NCI-H2196 (cell line): ENCODE results near the gene PDHB.

ENCODE experiments used
- DNase-seq: peaks from one replicate; lab custom pipeline; 2025; ENCODE audit not compliant: unreplicated experiment; lab: John Stamatoyannopoulos, UW

PDHB gene

DNA sequence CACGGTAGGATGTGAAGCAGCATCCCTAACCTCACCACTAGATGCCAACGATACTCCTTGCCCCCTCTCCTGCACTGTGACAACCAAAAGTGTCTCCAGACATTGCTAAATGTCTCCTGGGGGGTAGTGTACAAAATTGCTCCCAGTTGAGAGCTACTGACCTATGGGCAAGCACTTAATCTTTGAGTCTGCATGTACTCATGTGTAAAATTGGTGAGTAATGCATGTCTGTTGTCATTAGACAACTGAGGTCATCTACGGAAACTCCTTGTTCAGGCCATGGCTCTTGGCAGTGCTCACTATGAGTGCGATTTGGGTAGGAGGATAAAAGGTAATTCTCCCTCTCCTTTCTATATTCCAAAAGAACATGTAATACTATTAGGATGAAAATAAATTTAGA lies 29.2 kb downstream of the PDHB start:
- no peak for DNase-seq

DNA sequence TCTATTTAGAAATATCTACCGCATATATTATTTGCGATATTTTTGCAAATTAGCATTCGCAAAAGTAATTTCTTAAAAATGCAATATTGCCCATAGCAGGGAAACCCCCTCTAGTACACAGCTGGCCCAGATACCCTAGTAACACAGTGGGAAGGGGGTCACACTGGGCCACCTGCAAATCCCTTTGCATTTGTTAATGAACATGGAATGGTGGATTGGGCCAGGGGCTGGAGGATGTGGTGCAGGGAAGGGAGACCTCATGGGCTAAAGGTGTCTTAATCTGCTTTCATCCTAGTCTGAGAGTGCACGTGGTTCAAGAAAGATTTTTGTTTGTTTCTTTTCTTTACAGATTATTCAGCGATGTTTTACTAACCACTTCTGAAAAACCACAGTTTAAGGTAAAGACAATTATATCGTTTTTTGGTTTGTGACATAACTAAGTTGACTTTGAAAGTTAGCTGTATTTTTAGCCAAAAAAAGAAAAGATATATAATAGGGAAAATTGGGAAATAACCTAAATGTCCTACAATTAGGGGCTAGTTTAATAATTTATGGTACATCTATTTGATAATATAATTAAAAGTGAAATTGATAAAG lies 30.0 kb downstream of the PDHB start:
- no peak for DNase-seq

DNA sequence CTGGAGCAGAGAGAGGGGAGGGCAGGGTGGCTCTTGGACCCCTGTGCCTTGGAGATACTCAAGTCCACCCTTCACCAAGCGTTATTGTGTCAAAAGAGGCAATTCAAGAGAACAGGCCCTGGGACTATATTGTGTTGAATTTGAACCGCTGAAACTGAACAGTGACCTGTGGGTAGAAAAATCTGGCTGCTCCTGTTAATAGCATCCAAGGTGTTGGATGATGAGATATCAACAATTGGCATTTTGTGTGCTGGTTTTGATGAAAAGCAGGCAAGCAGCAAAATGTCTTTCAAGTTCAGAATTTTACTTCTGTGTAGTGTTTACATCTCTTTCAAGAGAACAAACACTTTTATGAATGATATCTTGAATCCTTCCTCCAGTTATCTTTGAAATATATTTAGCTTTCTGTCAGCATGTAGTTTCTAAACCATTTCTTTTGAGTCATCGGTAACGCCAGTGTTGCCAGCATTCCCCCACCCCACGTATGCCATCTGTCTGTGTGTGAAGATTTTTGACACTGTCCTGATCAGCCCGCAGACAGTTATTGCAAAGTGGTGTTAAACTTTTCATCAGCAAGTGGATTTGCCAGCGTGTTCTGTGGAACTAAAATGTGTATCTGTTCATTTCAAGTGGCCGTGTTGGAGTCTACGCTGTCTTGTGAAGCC lies 34.8 kb downstream of the PDHB start:
- DNase-seq = no peak

DNA sequence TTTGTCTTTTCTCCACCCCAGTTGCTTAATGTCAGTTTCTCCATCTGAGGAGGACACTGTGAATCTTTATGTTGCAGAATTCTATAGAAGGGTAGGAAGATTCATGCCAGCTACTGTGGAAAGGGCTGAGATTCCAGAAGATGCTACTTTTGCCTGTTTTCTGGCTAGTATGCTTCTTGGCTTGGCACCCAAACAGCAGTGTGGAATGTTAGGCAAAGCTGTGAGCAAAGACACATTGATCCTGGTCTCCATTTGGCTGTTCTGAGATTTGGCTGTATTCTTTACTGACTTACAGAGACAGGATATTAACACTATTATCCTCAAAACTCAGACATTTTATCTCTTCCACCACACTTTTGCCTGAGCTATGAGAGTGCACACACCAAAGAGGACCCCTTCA lies 39.3 kb downstream of the PDHB start:
- no peak for DNase-seq

DNA sequence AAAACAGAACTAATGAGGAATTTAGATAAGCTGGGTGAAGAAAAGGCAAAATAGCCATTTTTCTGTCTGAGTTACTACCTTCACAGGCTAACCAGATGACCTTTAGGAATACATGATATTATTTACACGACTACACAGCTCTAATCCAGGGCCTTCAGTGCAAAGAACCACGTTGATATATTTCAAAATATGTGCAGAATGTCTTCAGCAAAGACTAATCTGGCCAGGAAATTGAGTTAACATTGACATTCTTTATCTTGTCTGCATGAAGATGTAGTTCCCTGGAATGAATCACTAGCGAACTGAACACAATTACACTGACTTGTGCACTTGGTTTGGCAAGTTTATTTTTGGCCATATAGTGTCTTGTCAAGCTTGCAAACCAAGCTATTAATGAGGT lies 41.5 kb downstream of the PDHB start:
- no peak for DNase-seq

DNA sequence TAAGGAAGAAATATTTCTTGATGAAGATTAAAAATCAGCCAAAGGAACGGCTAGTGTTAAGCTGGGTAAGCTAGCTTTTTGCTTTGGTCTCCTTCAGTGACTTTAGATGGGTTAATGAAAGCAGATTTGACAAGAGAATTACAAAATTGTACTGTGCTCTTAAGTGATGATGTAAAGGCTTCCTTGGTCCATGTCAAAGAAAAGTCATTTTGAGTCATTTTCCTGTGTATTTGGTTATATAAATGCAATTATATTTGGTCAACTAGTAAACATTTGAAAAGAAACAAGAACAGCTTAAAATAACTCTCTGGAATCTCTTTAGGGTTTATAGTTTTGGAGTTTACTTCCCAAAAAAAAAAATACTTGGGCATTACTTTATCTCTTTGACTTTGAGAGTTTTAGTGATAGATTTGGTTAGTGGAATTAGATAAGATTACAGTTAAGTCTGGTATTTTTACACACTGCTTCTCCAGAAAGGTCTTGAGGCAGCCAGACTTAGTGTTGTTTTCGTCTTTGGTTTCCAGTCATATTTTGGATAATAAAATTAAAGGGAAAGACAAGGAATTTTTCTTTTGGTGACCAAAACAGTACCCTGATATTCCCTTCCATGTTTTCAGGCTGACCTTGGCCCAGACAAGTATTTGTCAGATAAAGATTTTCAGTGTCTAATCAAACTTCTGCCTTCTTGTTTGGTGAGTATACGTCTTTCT lies 42.3 kb downstream of the PDHB start:
- no peak for DNase-seq

DNA sequence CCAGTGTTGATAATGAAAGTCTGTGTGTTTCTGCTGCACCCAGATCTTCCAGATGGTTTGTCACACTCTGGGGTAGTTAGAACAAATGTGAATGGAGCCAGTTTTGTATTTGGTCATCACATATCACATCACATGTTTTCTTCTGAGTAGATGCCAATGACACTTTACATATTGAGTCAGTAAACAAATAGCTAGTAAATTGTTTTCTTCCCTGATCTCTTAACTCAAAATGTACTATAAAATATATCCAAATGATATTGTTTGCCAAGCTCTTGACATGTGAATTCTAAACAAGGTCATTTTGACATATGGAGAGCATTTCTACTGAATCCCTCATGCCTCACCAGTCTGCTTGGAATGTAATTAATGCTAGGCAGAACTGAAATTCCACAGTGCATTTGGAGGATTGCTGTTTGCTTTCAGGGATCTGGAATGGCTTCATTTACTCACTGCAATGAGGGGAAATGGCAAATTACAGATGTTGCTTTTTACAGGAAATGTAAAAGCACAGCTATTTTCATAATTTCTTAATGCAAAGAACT lies 45.0 kb downstream of the PDHB start:
- DNase-seq = peak; percentile 1

DNA sequence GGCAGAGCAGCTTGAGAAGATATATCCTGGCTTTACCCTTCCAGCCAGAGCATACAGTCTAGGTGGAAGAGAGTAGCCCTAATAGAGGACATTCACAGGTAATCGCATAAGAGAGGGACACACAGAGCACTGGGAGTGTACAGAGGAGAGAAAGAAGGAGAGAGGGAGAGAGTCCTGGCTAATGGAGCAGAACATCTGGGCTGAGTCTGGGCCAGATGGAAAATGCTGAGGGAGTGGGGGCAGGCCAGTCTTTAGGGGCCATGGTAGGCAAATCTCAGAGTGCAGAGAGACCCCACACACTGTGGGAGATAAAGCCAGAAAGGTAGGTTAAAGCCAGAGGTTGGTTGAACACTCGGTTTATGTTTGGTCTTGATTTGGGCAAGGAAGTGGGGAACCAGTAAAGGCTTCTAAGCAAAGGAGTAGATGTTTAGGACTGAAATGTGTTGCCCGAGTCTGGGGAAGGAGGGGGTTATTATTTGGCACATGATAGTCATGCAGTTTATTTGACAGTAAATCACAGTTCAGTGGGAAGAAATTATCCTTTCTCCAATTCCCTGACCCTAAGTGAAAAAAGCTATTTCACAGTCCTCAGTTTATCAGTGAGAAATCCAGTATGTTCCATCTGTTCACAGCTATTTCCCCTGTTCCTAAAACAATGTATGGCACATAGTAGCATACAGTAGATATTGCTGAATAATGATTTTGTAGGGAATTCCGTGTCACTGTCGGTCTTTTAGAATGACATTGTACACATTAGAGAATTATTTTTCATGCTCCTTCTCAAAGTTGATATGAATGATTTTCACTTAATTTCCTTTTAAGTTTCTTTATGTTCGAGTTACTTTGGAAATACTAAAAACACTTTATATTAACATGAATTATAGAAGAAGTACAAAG lies 45.7 kb downstream of the PDHB start:
- no peak for DNase-seq

DNA sequence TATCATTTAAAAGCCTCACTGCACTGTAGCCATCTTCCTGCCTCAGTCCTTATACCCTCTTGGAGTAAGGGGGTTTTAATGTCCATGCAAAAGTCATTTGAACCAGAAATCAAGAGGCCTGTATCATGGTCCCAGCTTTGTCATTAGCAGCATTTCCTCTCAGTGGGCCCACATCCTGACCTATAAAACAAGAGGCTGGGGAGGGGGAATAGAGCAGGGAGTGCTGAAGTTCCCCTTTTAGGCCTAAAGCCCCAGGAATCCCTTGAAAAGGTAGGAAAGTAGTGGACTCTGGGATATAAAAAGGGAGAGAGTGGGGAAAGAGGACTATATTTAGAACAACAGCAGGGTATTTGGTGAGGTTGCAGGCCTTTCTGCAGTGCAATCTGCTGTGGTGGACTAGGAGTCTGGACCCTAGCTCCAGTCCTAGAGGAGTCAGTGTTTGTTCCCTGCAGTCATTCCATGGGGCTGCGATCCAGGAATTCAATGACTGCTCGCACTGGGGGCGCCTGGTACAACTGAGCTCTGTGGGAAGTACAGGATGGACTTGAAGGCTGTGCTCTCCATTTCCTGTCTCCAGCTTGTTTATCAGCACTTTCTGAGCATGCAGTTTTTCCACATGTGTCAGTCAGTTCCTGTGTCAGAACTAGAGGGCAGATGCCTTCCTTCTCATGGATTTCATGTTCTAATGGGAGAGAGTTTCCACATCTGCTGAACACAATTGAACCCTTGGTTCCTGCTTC lies 46.8 kb downstream of the PDHB start:
- DNase-seq = no peak

DNA sequence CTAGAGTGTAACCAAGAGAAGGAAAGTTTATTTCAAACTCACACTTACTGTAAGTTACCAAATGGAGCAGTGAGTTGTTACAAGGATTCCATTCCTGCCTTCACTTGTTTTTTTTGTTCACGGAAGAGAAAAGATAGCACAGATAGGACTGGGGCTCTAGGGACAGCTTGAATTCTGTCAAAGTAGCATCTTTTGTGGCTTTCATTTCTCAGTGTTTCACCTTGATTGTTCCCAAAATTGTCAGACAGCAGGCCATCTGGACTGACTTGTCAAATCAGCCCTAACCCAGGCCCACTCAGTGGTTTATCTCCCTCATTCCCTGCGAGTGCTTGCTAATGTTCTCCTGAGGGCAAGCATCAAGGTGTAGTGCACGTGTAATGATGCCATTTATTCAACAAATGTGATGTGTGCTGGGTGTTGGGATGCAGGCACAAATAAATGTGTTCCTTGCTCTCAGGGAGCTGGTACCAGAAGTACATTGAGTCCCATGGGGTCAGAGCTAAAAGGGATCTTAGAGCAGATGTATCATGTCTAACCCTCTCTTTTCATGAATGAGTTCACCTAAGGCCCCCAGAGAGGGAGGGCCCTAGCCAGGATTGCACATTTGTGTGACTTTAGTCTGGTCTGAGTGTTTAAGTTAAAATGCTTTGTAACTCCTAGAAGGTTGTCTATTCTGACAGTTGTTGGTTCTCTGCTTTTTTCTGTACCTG lies 49.1 kb downstream of the PDHB start:
- no peak for DNase-seq

DNA sequence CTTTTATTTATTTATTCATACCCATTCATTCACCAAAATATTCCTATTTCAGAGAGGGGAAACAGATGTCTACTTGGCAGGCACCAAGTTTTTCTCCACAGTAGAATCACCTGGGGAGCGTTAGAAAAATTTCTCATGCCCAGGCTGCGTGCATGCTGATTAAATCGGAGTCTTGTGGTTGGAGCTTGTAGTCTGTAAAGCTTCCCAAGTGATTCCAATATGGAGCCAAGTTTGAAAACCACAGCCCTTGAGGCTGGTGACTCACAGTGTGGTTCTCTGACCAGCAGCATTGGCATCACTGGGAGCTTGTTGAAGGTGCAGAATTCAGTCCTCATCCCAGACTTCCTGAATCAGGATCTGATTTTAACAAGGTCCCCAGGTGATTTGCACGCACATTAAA lies 49.7 kb downstream of the PDHB start:
- DNase-seq = peak; percentile 18

DNA sequence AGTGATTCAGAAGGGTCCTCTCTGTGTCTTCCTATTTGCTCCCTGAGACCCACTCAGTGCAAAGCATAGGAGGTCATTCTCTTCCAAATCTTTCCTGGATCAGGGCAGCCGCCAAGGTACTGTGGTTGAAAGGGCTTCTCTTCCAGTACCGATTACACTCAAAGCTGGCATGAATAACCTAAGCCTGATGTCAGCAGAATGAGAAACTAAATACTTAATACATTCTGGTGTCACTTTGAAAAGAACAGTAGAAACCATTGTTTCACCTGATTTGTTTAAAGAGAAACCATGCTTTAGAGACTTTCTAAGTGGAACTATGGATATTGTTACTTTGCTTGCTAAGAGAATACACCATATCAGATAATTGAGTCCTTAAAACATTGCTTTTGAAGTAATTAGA lies 50.2 kb downstream of the PDHB start:
- DNase-seq = peak; percentile 29

DNA sequence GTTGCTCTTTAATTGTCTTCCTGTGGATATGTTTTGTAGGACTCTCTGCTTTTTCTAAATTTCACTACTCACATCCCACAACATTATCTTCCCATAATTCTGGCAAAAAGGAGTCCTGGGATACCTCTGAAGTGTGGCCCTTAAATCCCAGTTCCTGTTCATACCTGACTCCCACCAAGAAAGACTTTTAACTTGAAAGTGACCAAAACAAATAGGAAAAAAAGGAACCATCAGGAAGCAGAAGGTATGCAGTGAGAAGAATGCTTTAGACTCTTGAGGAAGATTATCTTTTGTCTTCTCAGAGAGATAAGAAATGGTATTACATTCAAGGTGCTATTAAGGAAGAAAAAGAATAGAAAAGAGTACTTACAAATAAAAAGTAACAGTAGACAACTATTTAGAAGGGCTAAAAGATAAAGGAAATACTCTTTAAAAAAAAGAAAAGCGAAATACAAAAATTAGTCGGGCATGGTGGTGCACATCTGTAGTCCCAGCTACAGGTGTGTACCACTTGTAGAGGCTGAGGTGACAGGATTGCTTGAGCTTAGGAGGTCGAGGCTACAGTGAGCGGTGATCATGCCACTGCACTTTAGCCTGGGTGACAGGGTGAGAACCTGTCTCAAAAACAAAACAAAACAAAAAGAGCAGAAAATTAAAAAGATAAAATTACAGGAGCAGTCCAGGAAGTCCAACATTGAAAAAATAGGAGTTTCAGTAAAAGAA lies 54.1 kb downstream of the PDHB start:
- DNase-seq = no peak

DNA sequence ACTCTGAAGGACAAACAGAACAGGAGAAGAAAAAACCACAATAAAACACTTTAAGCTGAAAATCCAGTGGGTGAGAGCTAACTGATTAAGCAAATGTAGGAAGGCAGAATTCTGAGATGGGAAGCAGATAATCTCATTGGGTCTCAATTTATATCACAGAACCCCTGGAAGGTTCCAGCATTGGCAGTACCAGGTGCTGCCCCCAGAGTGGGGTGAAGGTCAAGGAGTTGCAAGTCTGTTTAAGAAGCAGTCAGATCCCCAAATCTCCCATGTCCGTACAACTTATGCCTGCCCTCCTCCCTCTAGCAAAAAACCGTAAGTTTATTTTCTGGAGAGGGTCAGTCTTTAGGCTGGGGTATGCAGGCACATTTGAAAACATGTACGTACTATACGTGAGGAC lies 55.9 kb downstream of the PDHB start:
- DNase-seq = no peak
